Activated T-helper 2 cell treated with anti-CD3 and anti-CD28 coated beads, Interferon-gamma antibody, Interleukin-2, Interleukin-4, amounts not matched to agents 10 μg/mL and 5 μg/mL and 100 μg/mL, durations not matched to agents 14 hours and 24 hours and 36 hours (primary cell): ENCODE measurements around the gene CLN6. TPM values are rescaled to one million over a fixed set of nuclear protein-coding genes. Genes with fewer than 3 reads are reported as not detected.
A peak's percentile ranks its signal among the peaks of the same experiment; 100 is the strongest.

Experiments
- DNase-seq: peaks from one replicate; pipeline ENCODE4 v3.0.0; 2021; ENCODE audit warnings: low spot score
- H3K27ac Mint-ChIP-seq: one replicate; pipeline ENCODE4 v1.8.0; 2021; ENCODE audit warnings: mixed read lengths
- H3K27me3 Mint-ChIP-seq: one replicate; pipeline ENCODE4 v1.8.0; 2021; ENCODE audit warnings: low read depth, mixed read lengths
- H3K36me3 Mint-ChIP-seq: one replicate; pipeline ENCODE4 v1.8.0; 2021; ENCODE audit warnings: low read depth, mixed read lengths
- H3K4me1 Mint-ChIP-seq: one replicate; pipeline ENCODE4 v1.8.0; 2021; ENCODE audit warnings: low read depth, mixed read lengths
- H3K4me3 Mint-ChIP-seq: one replicate; pipeline ENCODE4 v1.8.0; 2021; ENCODE audit warnings: low read depth, mild to moderate bottlenecking, moderate library complexity, mixed read lengths
- H3K9me3 Mint-ChIP-seq: one replicate; pipeline ENCODE4 v1.8.0; 2021; ENCODE audit warnings: mixed read lengths
- intact Hi-C: fragments of 100-400 bp; cut with micrococcal nuclease; formaldehyde crosslinking; loops from one replicate; pipeline ENCODE4 v1.15.1; 2023
- total RNA-seq: library from RNA; stranded (reverse); gene quantifications from 2 replicates; pipeline ENCODE4 v1.2.3, GENCODE V29; 2022

CLN6 gene
- total RNA-seq, 1 donor from 2014 or later: 82.4 TPM

GRCh38 chr15:68265674-68266073 lies 36.1 kb upstream of the CLN6 start:
- H3K9me3 Mint-ChIP-seq: no peaks in the 10 kb centered on the region
- no peak for DNase-seq
- intact Hi-C loops: no loop called here
- no peak overlapping the region for H3K4me3 Mint-ChIP-seq
- H3K36me3 Mint-ChIP-seq: no peaks in the 10 kb centered on the region
- H3K27ac Mint-ChIP-seq: no peak overlapping the region
- no peaks in the 10 kb centered on the region for H3K4me1 Mint-ChIP-seq
- peaks cover 48% of the 10 kb centered on the region for H3K27me3 Mint-ChIP-seq

- no peaks in the 10 kb centered on the region for H3K9me3 Mint-ChIP-seq
- H3K27ac Mint-ChIP-seq: no peak overlapping the region
- no peak overlapping the region for H3K4me3 Mint-ChIP-seq
- H3K36me3 Mint-ChIP-seq: no peaks in the 10 kb centered on the region
- H3K4me1 Mint-ChIP-seq: no peaks in the 10 kb centered on the region
- intact Hi-C loops: no loop called here
- H3K27me3 Mint-ChIP-seq: peaks cover 48% of the 10 kb centered on the region
- no peak for DNase-seq
Observed at GRCh38 chr15:68265081-68265480, 35.6 kb upstream of the CLN6 start.

- H3K4me1 Mint-ChIP-seq: no peaks in the 10 kb centered on the region
- peaks cover 48% of the 10 kb centered on the region for H3K27me3 Mint-ChIP-seq
- no peaks in the 10 kb centered on the region for H3K36me3 Mint-ChIP-seq
- no peak for DNase-seq
- H3K9me3 Mint-ChIP-seq: no peaks in the 10 kb centered on the region
- H3K4me3 Mint-ChIP-seq: no peak overlapping the region
- no peak overlapping the region for H3K27ac Mint-ChIP-seq
- intact Hi-C loops: no loop called here
Observed at GRCh38 chr15:68264282-68264681, 34.8 kb upstream of the CLN6 start.

GRCh38 chr15:68262514-68263356 lies 33.2 kb upstream of the CLN6 start:
- intact Hi-C loops: no loop called here
- Mint-ChIP-seq H3K27ac (no peak overlapping the region), H3K4me1 (peaks cover 4% of the 10 kb centered on the region), H3K36me3 (no peaks in the 10 kb centered on the region), H3K27me3 (peaks cover 37% of the 10 kb centered on the region), H3K4me3 (no peak overlapping the region), H3K9me3 (no peaks in the 10 kb centered on the region)
- DNase-seq: no peak

GRCh38 chr15:68261980-68262379 lies 32.5 kb upstream of the CLN6 start:
- H3K36me3 Mint-ChIP-seq: no peaks in the 10 kb centered on the region
- H3K4me3 Mint-ChIP-seq: no peak overlapping the region
- DNase-seq: no peak
- H3K27me3 Mint-ChIP-seq: peaks cover 33% of the 10 kb centered on the region
- H3K9me3 Mint-ChIP-seq: no peaks in the 10 kb centered on the region
- intact Hi-C loops: no loop called here
- H3K4me1 Mint-ChIP-seq: peaks cover 4% of the 10 kb centered on the region
- H3K27ac Mint-ChIP-seq: no peak overlapping the region

GRCh38 chr15:68261241-68261640 lies 31.7 kb upstream of the CLN6 start:
- Mint-ChIP-seq H3K9me3 (no peaks in the 10 kb centered on the region), H3K4me3 (no peak overlapping the region)
- no peak for DNase-seq

GRCh38 chr15:68259883-68260282 lies 30.4 kb upstream of the CLN6 start:
- peaks cover 4% of the 10 kb centered on the region for H3K4me1 Mint-ChIP-seq
- H3K9me3 Mint-ChIP-seq: no peaks in the 10 kb centered on the region
- no peaks in the 10 kb centered on the region for H3K36me3 Mint-ChIP-seq
- intact Hi-C loops: no loop called here
- H3K4me3 Mint-ChIP-seq: no peak overlapping the region
- no peak overlapping the region for H3K27ac Mint-ChIP-seq
- H3K27me3 Mint-ChIP-seq: peaks cover 27% of the 10 kb centered on the region
- no peak for DNase-seq

More at GRCh38 chr15:68261241-68261640, 31.7 kb upstream of the CLN6 start:
- Mint-ChIP-seq H3K36me3 (no peaks in the 10 kb centered on the region), H3K27me3 (peaks cover 31% of the 10 kb centered on the region), H3K4me1 (peaks cover 4% of the 10 kb centered on the region), H3K27ac (no peak overlapping the region)
- intact Hi-C loops: no loop called here

GRCh38 chr15:68258692-68259091 lies 29.2 kb upstream of the CLN6 start:
- intact Hi-C loops: no loop called here
- H3K4me1 Mint-ChIP-seq: peaks cover 4% of the 10 kb centered on the region
- H3K27ac Mint-ChIP-seq: no peak overlapping the region
- DNase-seq: no peak
- no peaks in the 10 kb centered on the region for H3K9me3 Mint-ChIP-seq
- no peak overlapping the region for H3K4me3 Mint-ChIP-seq
- H3K27me3 Mint-ChIP-seq: peaks cover 20% of the 10 kb centered on the region
- no peaks in the 10 kb centered on the region for H3K36me3 Mint-ChIP-seq

- intact Hi-C loops: no loop called here
- Mint-ChIP-seq H3K27ac (no peak overlapping the region), H3K27me3 (peaks cover 12% of the 10 kb centered on the region), H3K9me3 (no peaks in the 10 kb centered on the region), H3K36me3 (no peaks in the 10 kb centered on the region), H3K4me3 (peak overlapping the region; percentile 65), H3K4me1 (peaks cover 6% of the 10 kb centered on the region)
- peak; percentile 57 for DNase-seq
Observed at GRCh38 chr15:68256675-68257450, 27.3 kb upstream of the CLN6 start.

GRCh38 chr15:68252925-68253534 lies 23.5 kb upstream of the CLN6 start:
- Mint-ChIP-seq H3K9me3 (no peaks in the 10 kb centered on the region), H3K36me3 (no peaks in the 10 kb centered on the region), H3K27ac (no peak overlapping the region), H3K4me3 (no peak overlapping the region), H3K27me3 (peaks cover 19% of the 10 kb centered on the region), H3K4me1 (peaks cover 2% of the 10 kb centered on the region)
- DNase-seq: no peak
- intact Hi-C loops: loop anchor here (1.0 to 2.0 kb wide), 3 partner anchors 26 to 130 kb away; no protein-coding TSS in a partner anchor

- no peaks in the 10 kb centered on the region for H3K36me3 Mint-ChIP-seq
- H3K27ac Mint-ChIP-seq: no peak overlapping the region
- no peak overlapping the region for H3K4me3 Mint-ChIP-seq
- H3K9me3 Mint-ChIP-seq: peaks cover 8% of the 10 kb centered on the region
- peaks cover 30% of the 10 kb centered on the region for H3K27me3 Mint-ChIP-seq
- DNase-seq: no peak
- intact Hi-C loops: no loop called here
- H3K4me1 Mint-ChIP-seq: peaks cover 2% of the 10 kb centered on the region
Observed at GRCh38 chr15:68249058-68249713, 19.7 kb upstream of the CLN6 start.

- H3K4me3 Mint-ChIP-seq: no peak overlapping the region
- H3K9me3 Mint-ChIP-seq: peaks cover 22% of the 10 kb centered on the region
- H3K27me3 Mint-ChIP-seq: peaks cover 25% of the 10 kb centered on the region
- H3K27ac Mint-ChIP-seq: no peak overlapping the region
- intact Hi-C loops: no loop called here
- H3K4me1 Mint-ChIP-seq: no peaks in the 10 kb centered on the region
- no peaks in the 10 kb centered on the region for H3K36me3 Mint-ChIP-seq
- no peak for DNase-seq
Observed at GRCh38 chr15:68244235-68244634, 14.7 kb upstream of the CLN6 start.
